HEK293 (cell line): Measurements from ENCODE around the gene ZNF385C.

Source experiments
- CTCF ChIA-PET: fragments of 350-600 bp; formaldehyde crosslinking; extraction: SDS; loops from one replicate; lab custom pipeline; 2021; ENCODE audit warnings: antibody characterized with exemption; lab: Yijun Ruan, JAX
- POLR2A ChIA-PET: fragments of 300-600 bp; formaldehyde crosslinking; extraction: SDS; loops from one replicate; lab custom pipeline; 2020; ENCODE audit warnings: antibody characterized with exemption, inconsistent platforms; lab: Yijun Ruan, JAX
- H3K27ac ChIP-seq: fragments of 200-500 bp; sonication (Bioruptor generic); 2 replicates; pipeline ENCODE4 v1.5.1; 2014; ENCODE audit warnings: low read depth, low read length, control low read depth, inconsistent platforms; ENCODE audit errors: extremely low read depth
- H3K36me3 ChIP-seq, 2 experiments: fragments of 200-500 bp in 1 of 2; sonication (Bioruptor generic) in 1 of 2; 1 replicate in 1 of 2; 2 replicates in 1 of 2; pipeline ENCODE4 v1.5.1; 2014 to 2017; ENCODE audit warnings: inconsistent platforms in 2 of 2, low read length in 2 of 2; ENCODE audit not compliant: control insufficient read depth in 2 of 2, insufficient read depth in 1 of 2
- H3K4me1 ChIP-seq: fragments of 200-500 bp; sonication (Bioruptor generic); 2 replicates; pipeline ENCODE4 v1.5.1; 2014; ENCODE audit warnings: mild to moderate bottlenecking, low read length, inconsistent platforms; ENCODE audit not compliant: control insufficient read depth, insufficient read depth
- H3K4me3 ChIP-seq: 2 replicates; pipeline ENCODE4 v1.5.1; 2011; ENCODE audit warnings: low read depth, mild to moderate bottlenecking, control low read depth, low read length, moderate library complexity
- H3K9me3 ChIP-seq: fragments of 200-500 bp; sonication (Bioruptor generic); 2 replicates; pipeline ENCODE4 v1.5.1; 2014; ENCODE audit warnings: low read depth, low read length, inconsistent platforms; ENCODE audit not compliant: control insufficient read depth, insufficient read depth
- GFI1B ChIP-seq: fragments of 450-650 bp; formaldehyde crosslinking; IDR thresholded peaks from 2 replicates; pipeline ENCODE4 v1.5.1; 2016; ENCODE audit warnings: missing biosample characterization, missing genetic modification characterization
- HOXC10 ChIP-seq: sonication (generic); formaldehyde crosslinking; IDR thresholded peaks from 2 replicates; pipeline ENCODE4 v1.8.1; 2023; ENCODE audit warnings: mild to moderate bottlenecking, missing genetic modification reagents
- KLF9 ChIP-seq: fragments of 450-650 bp; formaldehyde crosslinking; IDR thresholded peaks from 2 replicates; pipeline ENCODE4 v1.5.1; 2016; ENCODE audit warnings: missing biosample characterization, missing genetic modification characterization, low read depth
- PRDM1 ChIP-seq: fragments of 450-650 bp; formaldehyde crosslinking; IDR thresholded peaks from 2 replicates; pipeline ENCODE4; 2016; ENCODE audit warnings: missing biosample characterization, missing genetic modification characterization
- PRDM4 ChIP-seq: fragments of 450-650 bp; formaldehyde crosslinking; IDR thresholded peaks from 2 replicates; pipeline ENCODE4 v1.5.1; 2017; ENCODE audit warnings: missing biosample characterization, missing genetic modification characterization
- SCRT1 ChIP-seq: fragments of 450-650 bp; formaldehyde crosslinking; IDR thresholded peaks from 2 replicates; pipeline ENCODE4 v1.5.1; 2016; ENCODE audit warnings: missing biosample characterization, missing genetic modification characterization, borderline replicate concordance
- TCF7L2 ChIP-seq: IDR thresholded peaks from 2 replicates; pipeline ENCODE4 v1.6.1; 2011; ENCODE audit warnings: low read depth, mild to moderate bottlenecking, inconsistent platforms, low read length, moderate library complexity, borderline replicate concordance
- TRIM28 ChIP-seq: IDR thresholded peaks from 2 replicates; pipeline ENCODE4 v1.6.1; 2011; ENCODE audit warnings: low read length, control low read depth, borderline replicate concordance
- ZFHX2 ChIP-seq: fragments of 450-650 bp; formaldehyde crosslinking; conservative IDR thresholded peaks from 2 replicates; pipeline ENCODE4 v1.5.1; 2016; ENCODE audit warnings: missing biosample characterization, missing genetic modification characterization
- ZFP37 ChIP-seq: fragments of 450-650 bp; formaldehyde crosslinking; IDR thresholded peaks from 2 replicates; pipeline ENCODE4 v1.5.1; 2016; ENCODE audit warnings: missing biosample characterization, missing genetic modification characterization
- ZNF155 ChIP-seq: fragments of 450-650 bp; formaldehyde crosslinking; IDR thresholded peaks from 2 replicates; pipeline ENCODE4 v1.5.1; 2016; ENCODE audit warnings: missing biosample characterization, missing genetic modification characterization
- ZNF335 ChIP-seq: fragments of 450-650 bp; formaldehyde crosslinking; conservative IDR thresholded peaks from 2 replicates; pipeline ENCODE4 v1.5.1; 2016; ENCODE audit warnings: missing biosample characterization, missing genetic modification characterization
- ZNF354C ChIP-seq: fragments of 450-650 bp; formaldehyde crosslinking; IDR thresholded peaks from 2 replicates; pipeline ENCODE4 v1.5.1; 2016; ENCODE audit warnings: missing biosample characterization, missing genetic modification characterization, low read depth, borderline replicate concordance
- ZNF529 ChIP-seq: fragments of 450-650 bp; formaldehyde crosslinking; IDR thresholded peaks from 2 replicates; pipeline ENCODE4 v1.5.1; 2017; ENCODE audit warnings: missing genetic modification characterization, missing biosample characterization; ENCODE audit not compliant: insufficient replicate concordance
- ZNF530 ChIP-seq: fragments of 450-650 bp; formaldehyde crosslinking; IDR thresholded peaks from 2 replicates; pipeline ENCODE4 v1.5.1; 2016; ENCODE audit warnings: low read depth, missing biosample characterization, missing genetic modification characterization
- ZNF555 ChIP-seq: fragments of 450-650 bp; formaldehyde crosslinking; conservative IDR thresholded peaks from 2 replicates; pipeline ENCODE4 v1.5.1; 2017; ENCODE audit warnings: missing biosample characterization, mild to moderate bottlenecking, missing genetic modification characterization, inconsistent platforms
- ZNF561 ChIP-seq: fragments of 450-650 bp; IDR thresholded peaks from 2 replicates; pipeline ENCODE4 v1.5.1; 2018; ENCODE audit warnings: missing biosample characterization, missing genetic modification characterization, borderline replicate concordance
- ZNF658 ChIP-seq: fragments of 450-650 bp; formaldehyde crosslinking; IDR thresholded peaks from 2 replicates; pipeline ENCODE4; 2016; ENCODE audit warnings: missing biosample characterization, missing genetic modification characterization
- ZNF843 ChIP-seq: fragments of 450-650 bp; formaldehyde crosslinking; IDR thresholded peaks from 2 replicates; pipeline ENCODE4 v1.5.1; 2016; ENCODE audit warnings: missing biosample characterization, missing genetic modification characterization
- TF ChIP-seq, protein P1 (sequence below): fragments of 450-650 bp; formaldehyde crosslinking; IDR thresholded peaks from 2 replicates; pipeline ENCODE4 v1.5.1; 2016; ENCODE audit warnings: missing biosample characterization, missing genetic modification characterization

The ZNF385C gene

DNA sequence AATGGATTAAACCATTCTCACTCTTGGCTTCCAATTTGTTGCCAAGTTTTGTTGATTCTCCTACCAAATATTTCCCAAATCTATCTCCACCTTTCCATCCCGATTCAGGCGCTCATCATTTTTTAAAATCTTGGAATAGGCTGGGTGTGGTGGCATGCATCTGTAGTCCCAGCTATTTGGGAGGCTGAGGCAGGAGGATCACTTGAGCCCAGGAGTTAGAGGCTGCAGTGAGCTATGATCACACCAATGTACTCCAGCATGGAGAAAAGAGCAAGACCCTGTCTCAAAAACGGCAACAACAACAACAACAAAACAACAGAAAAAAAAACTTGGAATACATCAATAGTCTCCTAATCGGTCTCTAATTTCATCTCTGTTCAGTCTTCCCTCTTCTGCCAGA, 79.3 kb downstream of the ZNF385C start (continued):
- TF ChIP-seq GFI1B (tag by site-specific recombination) = no peak
- TF ChIP-seq PRDM1 (tag by site-specific recombination) = no peak
- no peak for TF ChIP-seq ZFHX2 (tag by site-specific recombination)
- no peak for TF ChIP-seq ZNF529 (tag by site-specific recombination)

DNA sequence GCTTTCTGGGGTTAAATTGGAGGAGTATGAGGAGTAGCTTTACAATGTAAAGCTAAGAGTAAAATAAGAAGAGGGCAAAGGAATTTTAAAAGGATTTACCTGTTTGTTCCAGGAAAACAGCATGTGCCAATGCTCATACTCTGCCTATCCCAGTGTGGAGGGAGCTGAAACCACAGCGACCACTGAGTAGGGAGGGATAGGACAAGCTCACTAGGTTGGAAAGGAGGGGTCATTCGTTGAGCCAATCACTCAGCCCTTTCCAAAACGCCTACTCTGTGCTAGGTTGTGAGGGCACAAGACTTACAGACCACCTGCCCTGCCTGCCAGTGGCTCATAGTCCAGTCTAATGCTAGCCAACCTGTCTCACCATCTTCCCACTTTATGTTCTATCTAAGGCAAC, 79.9 kb downstream of the ZNF385C start:
- Histone ChIP-seq H3K9me3 (no peaks in the 10 kb centered on the region), H3K27ac (0 out of 2 replicates have a peak overlapping the region, but pooled peaks have one; percentile 91), H3K4me1 (peaks cover 3% of the 10 kb centered on the region; the same call in 1 of the 2 replicates)
- POLR2A ChIA-PET = interaction anchor here (0.5 to 5.4 kb wide), 12 partner anchors 9 to 664 kb away, joined by 3 to 50 read pairs (median 5); partner anchors contain the start of genes ACLY, CAVIN1, CNP and CNTNAP1
- no peak for TF ChIP-seq ZNF555 (tag by site-specific recombination)
- TF ChIP-seq, protein P1, sequence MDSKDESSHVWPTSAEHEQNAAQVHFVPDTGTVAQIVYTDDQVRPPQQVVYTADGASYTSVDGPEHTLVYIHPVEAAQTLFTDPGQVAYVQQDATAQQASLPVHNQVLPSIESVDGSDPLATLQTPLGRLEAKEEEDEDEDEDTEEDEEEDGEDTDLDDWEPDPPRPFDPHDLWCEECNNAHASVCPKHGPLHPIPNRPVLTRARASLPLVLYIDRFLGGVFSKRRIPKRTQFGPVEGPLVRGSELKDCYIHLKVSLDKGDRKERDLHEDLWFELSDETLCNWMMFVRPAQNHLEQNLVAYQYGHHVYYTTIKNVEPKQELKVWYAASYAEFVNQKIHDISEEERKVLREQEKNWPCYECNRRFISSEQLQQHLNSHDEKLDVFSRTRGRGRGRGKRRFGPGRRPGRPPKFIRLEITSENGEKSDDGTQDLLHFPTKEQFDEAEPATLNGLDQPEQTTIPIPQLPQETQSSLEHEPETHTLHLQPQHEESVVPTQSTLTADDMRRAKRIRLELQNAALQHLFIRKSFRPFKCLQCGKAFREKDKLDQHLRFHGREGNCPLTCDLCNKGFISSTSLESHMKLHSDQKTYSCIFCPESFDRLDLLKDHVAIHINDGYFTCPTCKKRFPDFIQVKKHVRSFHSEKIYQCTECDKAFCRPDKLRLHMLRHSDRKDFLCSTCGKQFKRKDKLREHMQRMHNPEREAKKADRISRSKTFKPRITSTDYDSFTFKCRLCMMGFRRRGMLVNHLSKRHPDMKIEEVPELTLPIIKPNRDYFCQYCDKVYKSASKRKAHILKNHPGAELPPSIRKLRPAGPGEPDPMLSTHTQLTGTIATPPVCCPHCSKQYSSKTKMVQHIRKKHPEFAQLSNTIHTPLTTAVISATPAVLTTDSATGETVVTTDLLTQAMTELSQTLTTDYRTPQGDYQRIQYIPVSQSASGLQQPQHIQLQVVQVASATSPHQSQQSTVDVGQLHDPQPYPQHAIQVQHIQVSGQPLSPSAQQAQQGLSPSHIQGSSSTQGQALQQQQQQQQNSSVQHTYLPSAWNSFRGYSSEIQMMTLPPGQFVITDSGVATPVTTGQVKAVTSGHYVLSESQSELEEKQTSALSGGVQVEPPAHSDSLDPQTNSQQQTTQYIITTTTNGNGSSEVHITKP = peak; percentile 87
- TF ChIP-seq, all 188 proteins: peak for 1
- CTCF ChIA-PET = interaction anchor here (0.7 to 12.6 kb wide), 14 partner anchors 8 to 745 kb away, joined by 3 to 260 read pairs (median 8); partner anchors contain the start of genes CNP, DHX58, HSPB9 and KAT2A
- peaks cover 24 to 27% of the 10 kb centered on the region in 2 experiments; a peak in 2 of 3 replicates for H3K36me3 ChIP-seq
- peak overlapping the region; percentile 79 for H3K4me3 ChIP-seq

- Histone ChIP-seq H3K27ac (peak overlapping the region; percentile 91), H3K36me3 (peaks cover 19 to 22% of the 10 kb centered on the region in 2 experiments; a peak in 2 of 3 replicates), H3K4me1 (peaks cover 3% of the 10 kb centered on the region; the same call in 1 of the 2 replicates), H3K4me3 (peak overlapping the region; percentile 79), H3K9me3 (no peaks in the 10 kb centered on the region)
- TF ChIP-seq TCF7L2 = peak; percentile 50; the same call in 1 of the 2 replicates
- 0 out of 2 replicates have a peak, but pooled peaks have one; percentile 15 for TF ChIP-seq ZNF561 (tag by site-specific recombination)
- peak; percentile 70 for TF ChIP-seq ZNF335 (tag by site-specific recombination)
- TF ChIP-seq SCRT1 = no peak
- no peak for TF ChIP-seq KLF9 (tag by site-specific recombination)
- POLR2A ChIA-PET = interaction anchor here (0.6 to 5.4 kb wide), 25 partner anchors 9 to 980 kb away, joined by 3 to 50 read pairs (median 4); partner anchors contain the start of genes ACLY, CAVIN1, CNP and CNTNAP1
- CTCF ChIA-PET = interaction anchor here (0.6 to 12.6 kb wide), 16 partner anchors 9 to 746 kb away, joined by 3 to 260 read pairs (median 6); partner anchors contain the start of genes CNP, DHX58, HSPB9 and KAT2A
These were observed 80.4 kb downstream of the ZNF385C start for GRCh38 chr17:42017866-42018200.

- Histone ChIP-seq H3K4me3 (peak within 1 kb of the TSS; percentile 79), H3K27ac (peak within 1 kb of the TSS; percentile 91), H3K4me1 (peaks cover 3% of the 10 kb centered on the region; the same call in 1 of the 2 replicates), H3K36me3 (peaks cover 13 to 16% of the 10 kb centered on the region in 2 experiments; a peak in 2 of 3 replicates), H3K9me3 (no peaks in the 10 kb centered on the region)
- ChIA-PET POLR2A (interaction anchor here (0.5 to 5.4 kb wide), 28 partner anchors 10 to 981 kb away, joined by 3 to 50 read pairs (median 4); partner anchors contain the start of genes ACLY, CAVIN1, CNP and EIF1), CTCF (interaction anchor here (0.6 to 12.6 kb wide), 18 partner anchors 8 to 746 kb away, joined by 3 to 260 read pairs (median 4); partner anchors contain the start of genes ACLY, CNP, DHX58 and HSPB9)
- TF ChIP-seq TRIM28 (peak; percentile 89; the same call in 1 of the 2 replicates), PRDM4 (tag by site-specific recombination) (no peak), ZNF658 (no peak), ZNF530 (no peak), HOXC10 (no peak), ZNF354C (no peak), ZFP37 (tag by site-specific recombination) (no peak; the same call in 1 of the 2 replicates), ZNF843 (tag by site-specific recombination) (peak; percentile 56), ZNF561 (tag by site-specific recombination) (peak; percentile 68; the same call in 1 of the 2 replicates), ZNF155 (tag by site-specific recombination) (no peak)
These were observed 81.1 kb downstream of the ZNF385C start, which contains the start of gene DNAJC7 for GRCh38 chr17:42016941-42017865. DNAJC7 (minus strand) TSS chr17:42017439; CDS start chr17:42017416, 23 bp downstream.
